HG03159 (cell line): ENCODE measurements around the gene MTFR1L.
A peak's percentile ranks its signal among the peaks of the same experiment; 100 is the strongest.

Experiments used
- ATAC-seq: cut with Tn5 transposase; IDR thresholded peaks from one replicate; pipeline ENCODE4 v1.9.1; 2021; ENCODE audit warnings: mild to moderate bottlenecking, moderate library complexity; ENCODE audit not compliant: unreplicated experiment

The MTFR1L gene

DNA sequence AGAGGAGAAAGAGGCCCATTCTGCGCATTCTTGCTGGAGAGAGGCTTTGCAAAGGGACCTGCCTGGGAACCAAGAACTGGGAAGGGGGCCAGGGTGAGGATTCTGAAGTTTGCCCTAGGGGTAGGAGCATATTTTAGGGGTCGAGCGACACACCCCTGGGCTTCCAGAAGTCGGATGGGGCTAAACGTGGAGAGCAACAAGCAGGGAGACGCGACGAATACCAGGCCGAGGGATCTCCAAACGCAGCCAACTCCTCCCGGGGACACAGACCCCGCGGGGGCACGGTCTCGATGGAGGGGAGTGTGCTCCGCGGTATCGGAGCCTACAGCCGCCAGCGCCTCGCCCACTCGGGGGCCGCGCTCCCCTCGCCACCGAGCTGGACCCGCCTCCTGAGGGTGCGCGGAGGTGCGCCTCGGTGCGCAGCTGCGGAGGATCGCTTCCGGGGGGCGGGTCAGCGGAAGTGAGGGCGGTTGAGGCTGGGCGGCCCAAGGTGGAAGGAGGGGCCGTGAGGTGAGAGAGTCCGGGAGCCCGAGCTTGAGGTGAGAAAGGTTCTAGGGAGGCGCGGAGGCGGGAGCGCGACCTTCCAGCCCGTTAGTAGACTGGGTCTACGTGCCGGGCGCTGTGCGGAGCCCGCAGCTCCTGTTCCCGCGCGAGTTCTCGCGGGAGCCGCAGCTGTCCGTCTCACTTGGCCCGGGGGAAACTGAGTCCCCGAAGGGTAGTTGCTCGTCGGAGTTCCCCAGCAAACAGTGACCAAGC is at the start of gene MTFR1L:
Gene MTFR1L (plus strand): TSS at position 464 of the 756 bp plus-strand sequence. CDS start 3,151 bp downstream, outside the sequence.
- ATAC-seq = peak; percentile 76

DNA sequence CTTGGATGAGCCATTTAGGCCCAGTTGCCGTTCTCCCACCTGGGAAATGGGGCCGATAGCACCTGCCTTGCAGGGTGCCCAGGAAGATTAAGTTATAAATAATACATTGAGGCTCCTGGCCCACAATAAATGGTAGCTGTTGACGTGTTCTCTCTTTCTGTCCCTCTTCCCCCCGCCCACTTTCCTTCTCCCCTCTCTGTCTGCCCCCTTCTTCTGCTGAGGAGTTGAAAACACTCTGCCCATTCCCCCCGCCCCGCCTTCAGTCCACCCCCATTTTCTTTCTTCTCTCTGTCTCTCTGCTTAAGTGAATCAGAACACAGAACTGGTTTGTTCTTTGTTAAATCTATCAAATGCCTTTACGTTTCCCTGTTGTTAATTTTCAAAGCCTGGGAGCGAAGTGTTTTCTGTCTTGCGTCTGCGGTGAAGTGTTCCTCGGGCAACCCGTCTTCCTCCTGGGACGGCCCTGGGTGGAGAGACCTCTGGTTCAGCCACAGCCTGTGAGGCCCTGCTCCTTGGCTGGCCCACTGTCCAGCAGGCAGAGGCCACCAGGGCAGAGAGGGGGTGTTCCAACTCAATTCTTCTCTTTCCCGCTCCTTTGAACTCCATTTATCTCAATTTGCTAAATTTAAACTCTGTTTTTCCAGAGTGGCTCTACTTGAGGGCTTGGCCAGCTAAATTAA is 49.1 kb upstream of the MTFR1L start:
- no peak for ATAC-seq

DNA sequence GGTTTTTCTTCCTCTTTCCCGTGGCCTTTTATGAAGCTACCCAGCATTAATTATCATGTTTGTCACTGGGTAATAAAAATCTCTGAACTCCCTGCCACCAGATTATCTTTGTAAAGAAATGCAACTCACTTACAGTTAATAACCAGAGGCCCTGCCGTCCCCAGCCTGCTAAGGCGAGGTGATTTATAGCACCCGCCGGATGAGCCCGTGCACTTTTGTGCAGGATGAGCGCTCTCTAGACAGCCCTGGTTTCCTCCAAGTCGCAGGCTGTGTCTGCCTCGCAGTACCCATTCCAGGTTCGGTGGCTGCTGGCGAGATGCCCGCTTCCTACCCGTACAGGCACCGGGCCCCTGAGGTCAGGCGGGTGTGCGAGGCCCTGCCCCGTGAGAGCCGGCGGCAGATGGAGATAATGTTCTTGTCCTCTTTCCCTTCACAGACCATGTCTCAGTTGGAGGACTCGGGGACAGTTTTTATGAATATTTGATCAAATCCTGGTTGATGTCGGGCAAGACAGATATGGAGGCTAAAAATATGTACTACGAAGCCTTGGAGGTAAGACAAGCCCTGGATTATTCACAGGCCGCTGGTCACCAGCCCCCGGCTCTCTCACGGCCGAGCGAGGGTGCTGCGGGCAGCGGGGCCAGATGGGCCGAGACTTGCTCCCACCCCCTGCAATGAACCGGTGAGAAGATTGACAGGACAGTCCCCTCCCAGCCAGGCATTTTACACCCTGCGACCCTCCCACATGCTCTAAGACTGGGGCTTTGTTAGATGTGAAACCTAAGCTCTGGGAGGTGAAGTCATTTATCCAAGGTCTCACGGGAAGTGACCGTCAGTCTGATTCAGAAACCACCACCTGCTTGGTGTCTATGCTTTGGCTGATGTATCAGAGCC is 48.3 kb upstream of the MTFR1L start:
- no peak for ATAC-seq

- ATAC-seq = no peak
Measured at GRCh38 chr1:25772164-25772563, 47.6 kb upstream of the MTFR1L start.

DNA sequence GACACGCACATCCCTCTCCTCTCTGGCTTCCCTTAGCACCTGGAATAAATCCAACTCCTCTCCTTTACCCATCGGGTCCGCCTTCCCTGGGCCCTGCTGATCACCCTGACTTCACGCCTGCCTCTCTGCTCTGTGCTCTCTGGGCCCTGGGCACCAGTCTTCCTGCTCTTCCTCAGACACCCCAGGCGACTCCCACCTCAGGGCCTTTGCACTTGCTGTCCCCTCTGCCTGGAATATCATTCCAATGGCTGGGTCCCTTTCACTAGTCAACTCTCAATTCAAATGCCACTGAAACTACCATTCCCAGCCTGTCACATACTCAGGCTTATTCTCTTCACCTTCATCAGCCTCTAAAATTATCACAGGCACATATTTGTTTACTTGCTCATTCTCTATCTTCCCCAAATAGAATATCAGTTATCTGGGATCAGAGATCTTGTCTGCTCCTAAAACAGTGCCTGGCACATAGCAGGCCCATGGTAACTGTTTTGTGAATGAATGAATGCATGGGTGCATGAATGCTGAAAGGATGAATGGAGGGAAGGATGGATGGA is 47.0 kb upstream of the MTFR1L start:
- no peak for ATAC-seq

DNA sequence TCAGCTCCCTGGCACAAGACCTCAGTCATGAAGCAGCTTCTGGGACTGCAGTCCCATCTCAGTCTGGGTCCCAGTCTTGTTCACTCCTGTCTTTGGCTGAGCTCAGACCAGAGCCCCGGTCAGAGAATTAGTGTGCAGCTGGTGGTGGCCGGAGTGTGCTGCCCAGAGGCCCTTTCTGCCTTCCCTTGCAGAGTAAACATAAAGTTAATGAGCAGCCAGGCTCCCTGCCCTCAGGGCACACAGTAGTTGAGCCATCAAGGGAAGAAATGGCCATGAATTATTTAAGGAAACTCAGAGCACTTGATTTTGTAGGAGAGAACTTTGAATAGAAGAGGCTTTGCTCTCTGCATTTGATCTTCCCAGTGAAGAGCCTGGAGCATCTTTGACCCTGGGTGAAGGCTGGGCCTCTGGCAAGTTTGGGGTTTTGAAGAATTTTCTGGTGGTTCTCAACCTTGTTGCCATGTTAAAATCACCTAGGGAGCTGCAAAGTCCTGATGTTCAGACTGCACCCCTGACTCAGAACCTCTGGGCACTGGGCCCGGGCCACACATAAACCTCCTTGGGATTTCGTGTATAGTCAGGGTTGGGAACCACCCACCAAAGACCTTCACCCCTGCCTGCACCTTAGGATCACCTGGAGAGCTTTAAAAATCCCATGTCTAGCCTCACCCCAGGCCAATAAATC is 46.2 kb upstream of the MTFR1L start:
- ATAC-seq = no peak

- no peak for ATAC-seq
Measured at GRCh38 chr1:25774206-25774803, 45.4 kb upstream of the MTFR1L start.

- no peak for ATAC-seq
Measured at GRCh38 chr1:25774921-25775771, 44.6 kb upstream of the MTFR1L start.

- no peak for ATAC-seq
Measured at GRCh38 chr1:25779388-25779787, 40.4 kb upstream of the MTFR1L start.

DNA sequence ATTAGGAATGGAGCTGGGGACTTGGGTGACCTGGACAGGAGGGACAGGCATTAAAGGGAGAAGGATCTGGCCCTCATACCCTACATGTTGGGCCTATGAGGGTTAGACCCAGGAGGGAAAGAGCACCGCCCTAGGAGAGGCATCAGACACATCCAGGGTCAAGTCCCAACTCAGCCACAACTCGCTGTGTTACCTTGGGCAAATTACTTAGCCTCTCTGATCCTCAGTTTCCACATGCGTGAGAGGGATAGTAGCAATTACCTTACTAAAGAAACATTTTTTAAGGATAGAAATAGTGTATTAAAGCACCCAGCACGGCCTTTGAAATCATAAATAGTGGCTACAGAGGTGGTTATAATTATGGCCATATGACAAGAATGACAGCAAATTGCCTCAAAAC is 39.9 kb upstream of the MTFR1L start:
- no peak for ATAC-seq

DNA sequence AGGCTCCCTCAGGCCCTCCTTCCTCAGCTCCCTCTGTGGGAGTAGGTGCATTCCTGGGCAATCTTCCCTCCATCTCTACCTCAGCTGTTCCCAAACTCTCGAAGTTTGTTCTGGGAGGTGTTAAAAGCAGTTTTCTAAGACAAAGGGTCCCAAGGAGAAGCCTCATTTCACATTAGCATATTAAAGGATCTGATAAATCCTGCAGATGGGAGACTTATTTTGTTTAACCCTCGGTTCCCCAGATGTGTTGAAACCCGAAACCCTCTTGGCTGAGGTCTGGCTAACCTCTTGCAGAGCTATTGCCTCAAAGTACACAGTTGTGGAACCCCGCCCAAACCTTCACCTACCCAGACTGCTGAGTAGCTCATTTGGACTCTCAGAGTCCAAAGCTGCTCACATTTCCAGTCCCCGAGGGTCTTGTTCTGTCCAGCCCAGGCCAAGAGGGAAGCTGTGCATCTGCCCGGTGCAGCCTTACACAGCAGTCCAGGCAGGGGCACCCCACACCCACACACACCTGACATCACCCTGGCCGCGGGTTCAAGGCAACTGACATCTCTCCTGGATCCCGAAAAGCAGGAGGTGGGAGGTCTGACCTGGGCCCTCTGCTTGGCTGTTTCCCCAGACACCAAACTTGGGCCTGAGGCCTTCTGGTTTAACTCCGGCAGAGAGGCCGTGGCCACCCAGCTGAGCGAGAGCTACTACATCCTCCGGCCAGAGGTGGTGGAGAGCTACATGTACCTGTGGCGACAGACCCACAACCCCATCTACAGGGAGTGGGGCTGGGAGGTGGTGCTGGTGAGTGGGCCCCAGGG is 39.2 kb upstream of the MTFR1L start:
- ATAC-seq = no peak

GRCh38 chr1:25781130-25781433 is 38.7 kb upstream of the MTFR1L start:
- no peak for ATAC-seq

DNA sequence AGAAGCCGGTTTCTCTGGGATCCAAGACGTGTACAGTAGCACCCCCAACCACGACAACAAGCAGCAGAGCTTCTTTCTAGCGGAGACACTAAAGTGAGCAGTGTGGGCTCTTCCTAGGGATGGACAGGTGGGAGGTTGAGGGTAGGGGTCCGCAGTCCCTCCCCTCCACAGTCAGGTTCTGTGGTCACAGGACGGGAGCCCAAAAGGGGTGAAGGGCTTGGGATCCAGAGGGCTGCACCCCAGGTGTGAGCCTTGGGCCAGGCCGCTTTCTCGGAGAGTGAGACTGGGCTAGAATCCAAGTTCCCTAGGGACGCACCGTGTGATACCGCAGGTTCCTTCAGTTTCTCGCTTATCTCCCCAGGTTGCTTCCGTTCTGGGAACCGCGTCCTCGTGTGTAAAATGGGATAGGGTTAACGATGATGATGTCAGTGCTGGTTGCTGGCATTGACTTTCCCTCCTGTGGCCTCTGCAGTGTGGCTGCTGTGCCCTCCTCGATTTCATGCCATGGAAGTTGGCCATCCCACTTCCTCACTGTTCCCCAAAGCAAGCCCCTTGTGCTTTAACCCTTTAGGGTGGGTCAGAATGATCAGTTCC is 37.0 kb upstream of the MTFR1L start:
- no peak for ATAC-seq

GRCh38 chr1:25784575-25785051 is 35.1 kb upstream of the MTFR1L start:
- no peak for ATAC-seq

GRCh38 chr1:25785333-25786067 is 34.3 kb upstream of the MTFR1L start:
- no peak for ATAC-seq

DNA sequence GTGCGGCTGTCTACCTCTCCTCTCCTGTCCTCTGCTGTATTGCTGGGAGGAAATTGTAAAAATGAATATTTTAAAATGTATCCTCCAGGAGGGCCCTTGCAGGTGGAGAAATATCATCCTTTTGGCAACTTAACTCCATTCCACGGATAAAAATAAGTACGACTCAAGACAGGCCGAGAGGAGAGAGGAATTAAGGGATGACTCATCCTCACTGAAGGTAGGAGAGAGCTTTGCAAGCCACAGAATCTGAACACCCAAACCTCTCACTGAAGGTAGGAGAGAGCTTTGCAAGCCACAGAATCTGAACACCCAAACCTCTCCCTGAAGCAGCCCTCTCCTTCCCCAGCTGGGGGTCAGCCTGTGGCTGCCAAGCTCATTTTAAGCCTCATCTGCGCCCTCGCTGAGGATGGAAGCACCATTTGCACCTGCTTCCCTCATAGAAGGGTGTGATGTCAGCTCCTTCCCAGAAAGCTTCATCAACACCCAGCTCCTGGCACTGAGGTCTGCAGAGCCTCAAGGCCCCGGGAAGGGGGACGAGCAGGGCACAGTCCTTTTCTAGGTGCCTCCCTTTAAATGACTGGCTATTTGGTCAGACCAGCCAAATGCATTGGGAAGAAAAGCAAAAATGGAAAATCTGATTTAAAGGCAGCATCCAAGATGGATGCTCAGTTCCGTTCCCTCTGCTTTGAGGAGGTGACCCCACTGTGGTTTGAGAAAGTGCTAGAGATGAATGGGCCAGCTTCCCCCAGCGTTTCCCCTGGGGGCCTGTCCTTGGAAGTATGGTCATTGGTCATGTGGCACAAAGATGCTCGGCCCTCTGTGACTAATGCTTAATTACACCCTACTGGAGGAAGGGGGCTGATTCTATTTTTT is 32.6 kb upstream of the MTFR1L start:
- no peak for ATAC-seq
